ENCODE data around the gene TMEM184C.

The TMEM184C gene

DNA sequence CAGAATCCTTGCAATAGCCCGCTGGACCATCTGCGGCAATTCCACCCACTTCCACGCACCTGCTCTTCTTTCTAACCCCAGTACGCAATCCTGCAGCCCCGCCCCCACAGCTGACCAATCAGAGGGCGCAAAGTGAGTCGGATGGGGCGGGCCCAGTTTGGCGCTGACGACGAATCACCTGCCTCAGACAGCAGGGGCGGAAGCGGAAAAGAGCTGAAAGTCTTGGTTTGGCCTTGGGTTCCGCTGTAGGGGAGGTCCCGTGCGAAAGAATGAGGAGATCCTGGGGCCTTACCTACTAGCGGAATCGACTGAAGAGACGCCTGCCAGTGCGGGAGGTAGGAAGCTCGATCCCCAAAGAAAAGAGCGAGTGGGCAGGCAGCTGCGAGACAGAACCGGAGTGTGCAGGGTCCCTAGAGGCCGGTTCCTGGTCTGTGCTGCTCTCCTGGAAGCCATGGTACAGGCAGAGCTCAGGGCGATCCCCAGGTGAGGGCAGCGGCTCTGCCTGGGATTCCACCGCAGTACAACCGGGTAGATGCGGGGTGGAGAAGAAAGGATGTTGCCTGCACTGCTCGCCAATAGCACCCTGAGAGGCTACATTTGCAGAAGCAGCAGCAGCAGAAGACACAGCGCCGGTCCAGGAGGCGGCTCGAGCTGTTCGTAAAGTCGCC lies at the start of gene TMEM184C:
Gene TMEM184C (plus strand): TSS at position 225 of the 668 bp plus-strand sequence. CDS start 560 bp downstream, outside the sequence.
- peak; percentile 99 for DNase-seq

- DNase-seq = no peak
These were observed 46.6 kb upstream of the TMEM184C start for GRCh38 chr4:147570616-147571015.

DNA sequence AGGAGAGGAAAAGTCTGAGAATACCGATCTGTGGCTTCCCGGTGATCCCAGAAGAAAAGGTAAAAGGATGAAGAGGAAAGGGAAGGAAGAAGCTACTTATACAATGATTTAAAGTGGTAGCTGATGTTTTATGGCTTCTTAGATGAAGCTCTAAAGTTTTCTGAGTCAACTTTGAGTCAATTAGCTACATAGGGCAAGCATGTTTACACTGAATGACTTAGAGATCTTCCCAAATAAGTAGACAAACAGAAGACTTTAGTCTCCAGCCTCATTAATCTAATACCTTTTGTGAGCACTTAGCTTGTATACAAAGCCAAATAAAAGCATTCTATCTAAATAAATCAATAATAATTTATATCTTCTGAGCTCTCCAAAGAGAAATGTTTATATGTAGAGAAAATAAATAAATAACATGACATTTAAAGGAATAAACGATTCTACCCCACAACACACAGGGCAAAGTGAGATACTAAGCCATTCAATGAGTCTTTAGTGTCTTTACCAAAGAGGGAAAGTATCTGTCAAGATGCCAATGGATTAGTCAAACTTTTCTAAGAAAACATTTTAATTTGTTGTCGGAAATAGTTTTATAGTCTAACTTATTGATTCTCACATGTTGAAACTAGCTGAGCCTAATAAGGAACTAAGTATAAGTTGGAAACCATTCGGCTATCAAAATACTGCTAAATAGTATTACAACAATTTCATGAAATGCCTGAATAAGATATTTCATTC lies 46.0 kb upstream of the TMEM184C start:
- no peak for DNase-seq

GRCh38 chr4:147576084-147576483 lies 41.1 kb upstream of the TMEM184C start:
- DNase-seq = no peak

DNA sequence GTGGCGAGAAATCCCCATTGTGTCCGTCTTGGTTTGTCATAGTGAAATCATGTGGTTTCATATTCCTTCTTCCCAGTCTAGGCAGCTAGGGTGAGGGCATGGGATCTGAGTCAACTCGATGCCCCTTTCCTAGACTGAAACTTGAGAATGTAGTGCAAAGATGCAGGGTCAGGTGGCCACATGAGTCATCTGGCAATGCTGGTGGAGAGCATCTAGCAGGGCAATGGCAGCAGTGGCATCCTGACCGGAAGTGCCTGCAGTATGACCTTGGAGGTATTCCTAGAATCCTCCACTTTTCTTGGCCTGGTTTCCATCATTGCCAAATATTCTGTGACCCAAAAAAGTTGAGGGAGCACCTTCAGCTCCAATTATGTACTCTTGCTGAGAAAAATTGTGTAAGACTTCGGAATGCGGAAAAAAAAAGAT lies 39.1 kb upstream of the TMEM184C start:
- no peak for DNase-seq

- no peak for DNase-seq
These were observed 38.6 kb upstream of the TMEM184C start for GRCh38 chr4:147578593-147578992.

GRCh38 chr4:147580396-147580795 lies 36.8 kb upstream of the TMEM184C start:
- no peak for DNase-seq

GRCh38 chr4:147581606-147582350 lies 35.4 kb upstream of the TMEM184C start:
- DNase-seq = no peak

- DNase-seq = no peak
These were observed 34.7 kb upstream of the TMEM184C start for GRCh38 chr4:147582386-147583060.

GRCh38 chr4:147583876-147584275 lies 33.3 kb upstream of the TMEM184C start:
- no peak for DNase-seq

- peak; percentile 34 for DNase-seq
These were observed 31.2 kb upstream of the TMEM184C start for GRCh38 chr4:147586032-147586431.

GRCh38 chr4:147586637-147587036 lies 30.6 kb upstream of the TMEM184C start:
- peak; percentile 42 for DNase-seq

GRCh38 chr4:147587041-147587440 lies 30.2 kb upstream of the TMEM184C start:
- peak; percentile 53 for DNase-seq

DNA sequence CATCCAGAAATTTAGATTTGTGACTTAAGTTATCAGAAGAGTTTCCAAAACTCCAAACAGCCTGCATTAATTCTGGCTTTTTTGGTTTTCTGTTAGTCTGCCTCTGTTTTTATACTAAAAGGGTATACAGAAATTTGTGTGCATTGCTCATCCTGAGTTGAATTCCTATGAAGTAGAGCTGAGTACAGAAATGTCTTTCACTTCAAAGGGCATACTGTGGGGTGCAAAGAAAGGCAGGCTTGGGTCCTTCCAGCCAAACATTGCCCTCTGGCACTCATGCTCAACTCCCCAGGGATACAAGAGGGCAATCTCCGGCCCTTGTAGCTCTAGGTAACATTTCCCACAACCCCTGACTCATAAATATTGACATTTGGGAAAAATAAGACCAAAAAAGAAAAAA lies 27.6 kb upstream of the TMEM184C start:
- DNase-seq = no peak

GRCh38 chr4:147590249-147590920 lies 26.8 kb upstream of the TMEM184C start:
- DNase-seq = peak; percentile 93

GRCh38 chr4:147591106-147591505 lies 26.1 kb upstream of the TMEM184C start:
- no peak for DNase-seq

DNA sequence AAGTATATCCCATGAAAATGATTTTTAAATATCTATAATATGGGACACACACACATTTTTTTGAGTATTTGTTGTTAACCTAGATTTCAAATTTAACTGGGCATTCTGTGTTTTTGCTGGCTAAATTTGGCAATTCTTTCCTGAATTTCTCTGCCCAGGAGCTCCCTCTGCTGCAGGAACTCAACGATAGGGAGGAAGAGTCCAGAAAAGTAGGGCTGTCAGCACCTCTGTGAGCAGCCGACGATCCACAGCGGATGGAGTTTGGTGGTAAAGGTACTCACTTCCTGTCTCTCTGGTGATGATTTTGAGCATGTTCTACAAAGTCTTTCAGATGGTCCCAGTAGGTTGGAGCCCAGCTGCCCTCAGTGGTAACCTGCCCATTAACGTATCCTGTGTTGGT lies 23.1 kb upstream of the TMEM184C start:
- no peak for DNase-seq

- DNase-seq = no peak
These were observed 22.6 kb upstream of the TMEM184C start for GRCh38 chr4:147594578-147594977.

- DNase-seq = peak; percentile 12
These were observed 20.8 kb upstream of the TMEM184C start for GRCh38 chr4:147596377-147596776.

- DNase-seq = no peak
These were observed 20.2 kb upstream of the TMEM184C start for GRCh38 chr4:147596981-147597380.

GRCh38 chr4:147597561-147597960 lies 19.6 kb upstream of the TMEM184C start:
- no peak for DNase-seq

GRCh38 chr4:147599206-147599605 lies 18.0 kb upstream of the TMEM184C start:
- DNase-seq = no peak

All from eye (tissue), 1 donor.